Activated T-cell treated with anti-CD3 and anti-CD28 coated beads, Interleukin-2, amount 50 U/mL, for 48 hours (primary cell): ENCODE data around the gene ETV7.
"Not testable (repeated sequence)": the region's sequence is repeated elsewhere in the genome, so short reads cannot be mapped to it uniquely, and the experiment has no call there.

Experiments used
- DNase-seq, 2 experiments: peaks; one replicate each; pipeline ENCODE4 v3.0.0-alpha.2; 2020

The ETV7 gene

DNA sequence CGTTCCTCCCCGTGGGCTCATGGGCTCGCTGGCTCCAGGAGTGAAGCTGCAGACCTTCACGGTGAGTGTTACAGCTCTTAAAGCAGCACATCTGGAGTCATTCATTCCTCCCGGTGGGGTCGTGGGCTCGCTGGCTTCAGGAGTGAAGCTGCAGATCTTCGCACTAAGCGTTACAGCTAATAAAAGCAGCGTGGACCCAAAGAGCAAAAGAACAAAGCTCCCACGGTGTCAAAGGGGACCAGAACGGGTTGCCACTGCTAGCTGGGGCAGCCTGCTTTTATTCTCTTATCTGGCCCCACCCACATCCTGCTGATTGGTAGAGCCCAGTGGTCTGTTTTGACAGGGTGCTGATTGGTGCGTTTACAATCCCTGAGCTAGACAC lies 24.1 kb downstream of the ETV7 start:
- DNase-seq: not testable (repeated sequence)

DNA sequence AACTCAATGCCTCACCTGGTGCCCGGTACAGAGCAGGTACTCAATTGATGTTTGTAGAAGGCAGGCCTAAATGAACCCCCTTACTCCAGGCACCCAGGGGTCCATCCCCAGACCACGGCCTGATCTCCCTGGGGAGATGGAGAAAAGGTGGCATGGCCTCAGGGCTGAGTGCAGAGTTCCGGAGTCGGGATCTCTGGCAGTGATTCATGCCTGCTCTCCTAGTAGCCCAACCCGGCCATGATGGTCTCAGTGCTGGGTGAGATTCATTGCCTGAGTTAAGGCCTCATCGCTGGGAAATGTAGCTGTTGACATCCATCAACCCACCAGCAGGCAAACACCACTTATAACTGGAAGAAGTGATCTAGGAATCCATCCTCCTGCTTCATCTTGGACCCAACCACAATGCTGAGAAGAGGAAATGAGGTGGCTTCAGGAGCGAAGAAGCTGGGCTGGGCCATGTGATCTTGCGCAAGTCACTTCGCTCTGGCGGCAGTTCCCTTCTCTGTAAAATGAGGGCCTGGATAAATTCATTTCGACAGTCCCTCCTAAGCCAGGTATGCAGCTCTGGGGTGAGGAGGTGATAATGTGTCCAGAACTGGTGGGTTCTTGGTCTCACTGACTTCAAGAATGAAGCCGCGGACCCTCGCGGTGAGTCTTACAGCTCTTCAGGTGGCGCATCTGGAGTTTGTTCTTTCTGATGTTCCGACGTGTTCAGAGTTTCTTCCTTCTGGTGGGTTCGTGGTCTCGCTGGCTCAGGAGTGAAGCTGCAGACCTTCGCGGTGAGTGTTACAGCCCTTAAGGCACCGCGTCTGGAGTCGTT lies 24.7 kb downstream of the ETV7 start:
- no peak for DNase-seq

DNA sequence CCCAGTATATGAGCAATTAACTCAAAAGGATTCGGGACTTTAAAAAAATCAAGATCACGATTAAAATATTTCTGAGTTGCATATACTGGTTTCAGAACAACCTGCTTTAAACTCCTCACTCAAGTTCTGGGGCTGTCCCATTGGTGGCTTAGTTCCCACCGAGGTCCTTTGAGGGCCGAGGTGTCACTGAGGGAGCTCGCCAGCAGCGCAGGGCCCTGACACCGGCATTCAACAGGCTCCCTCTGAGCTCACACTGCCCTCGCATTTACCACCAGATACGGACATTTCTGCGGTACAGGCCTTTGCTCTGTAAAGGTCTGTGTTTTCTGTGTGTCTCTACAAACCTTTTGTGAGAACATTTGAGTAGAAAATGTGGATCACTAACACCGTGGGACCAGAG lies 26.4 kb downstream of the ETV7 start:
- DNase-seq: no peak

- peak; percentile 77 to 81 for DNase-seq
Measured at GRCh38 chr6:36360241-36361054, 27.0 kb downstream of the ETV7 start.

- DNase-seq: no peak
Measured at GRCh38 chr6:36358226-36358915, 29.1 kb downstream of the ETV7 start.

- peak in 1 of 2 experiments; percentile 26 for DNase-seq
Measured at GRCh38 chr6:36357872-36358225, 29.6 kb downstream of the ETV7 start.

GRCh38 chr6:36355819-36356218 lies 31.6 kb downstream of the ETV7 start:
- no peak for DNase-seq

GRCh38 chr6:36353411-36353915 lies 34.0 kb downstream of the ETV7 start:
- no peak for DNase-seq

- DNase-seq: no peak
Measured at GRCh38 chr6:36352477-36353157, 34.9 kb downstream of the ETV7 start.

DNA sequence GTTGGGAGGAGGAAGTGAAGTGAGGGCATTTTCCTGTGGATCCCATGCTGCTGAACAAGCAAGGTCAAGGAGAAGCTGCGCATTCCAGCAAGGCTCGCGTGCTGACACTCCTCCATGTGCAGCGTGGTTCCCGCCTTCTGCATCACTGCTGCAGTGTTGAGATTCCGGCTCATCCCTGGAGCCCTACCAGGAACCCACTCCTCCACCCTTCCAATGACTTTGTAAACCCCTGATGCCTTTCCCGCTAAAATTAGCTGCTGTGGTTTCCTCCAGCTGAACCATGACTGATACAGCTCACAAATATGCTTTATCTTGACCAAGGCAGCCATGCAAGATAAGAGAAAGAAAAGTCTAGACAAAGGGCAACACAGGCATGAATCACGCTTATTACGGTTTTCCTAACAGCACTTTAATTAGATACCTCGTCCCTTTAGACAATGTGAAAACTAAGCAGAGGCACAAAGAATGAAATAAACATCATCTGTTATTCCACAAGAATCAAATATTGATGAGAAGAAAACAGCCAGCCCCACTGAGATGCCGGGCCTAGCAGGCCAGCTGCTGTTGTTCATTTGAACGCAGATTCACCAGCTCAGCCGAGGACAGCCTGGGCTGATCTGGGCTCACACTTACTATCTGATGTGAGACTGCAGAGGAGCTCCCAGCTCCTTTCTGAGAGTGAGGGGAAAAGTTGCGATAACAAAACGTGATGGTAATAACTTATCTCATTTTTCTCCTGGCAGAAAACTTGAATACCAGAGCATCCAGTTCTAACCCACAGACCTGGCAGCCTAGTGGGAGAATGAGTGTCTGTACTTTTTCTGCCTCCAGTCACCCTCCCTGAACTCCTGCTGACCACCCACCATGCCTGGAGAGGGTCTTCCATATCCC lies 36.5 kb downstream of the ETV7 start:
- DNase-seq: no peak

GRCh38 chr6:36350082-36350481 lies 37.4 kb downstream of the ETV7 start:
- DNase-seq: no peak

GRCh38 chr6:36349240-36349639 lies 38.2 kb downstream of the ETV7 start:
- no peak for DNase-seq

DNA sequence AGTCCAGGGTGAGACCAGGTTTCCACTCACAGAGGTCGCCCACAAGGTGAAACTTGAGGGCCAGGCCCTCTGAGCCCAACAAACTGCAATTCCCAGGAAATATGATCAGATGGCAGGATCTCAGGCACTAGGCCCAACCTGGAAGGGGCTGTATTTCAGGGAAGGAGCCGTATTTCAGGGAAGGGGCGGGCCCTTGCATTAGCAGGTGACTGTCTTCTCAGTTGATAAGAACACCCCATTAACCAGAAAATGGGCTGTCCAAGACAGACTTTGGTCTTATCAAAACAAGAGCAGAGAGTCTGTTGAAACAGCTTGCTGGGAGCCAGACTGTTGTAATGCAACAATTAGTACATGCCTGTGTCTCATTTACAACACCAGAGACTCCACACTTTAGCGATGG lies 39.8 kb downstream of the ETV7 start:
- no peak for DNase-seq

DNA sequence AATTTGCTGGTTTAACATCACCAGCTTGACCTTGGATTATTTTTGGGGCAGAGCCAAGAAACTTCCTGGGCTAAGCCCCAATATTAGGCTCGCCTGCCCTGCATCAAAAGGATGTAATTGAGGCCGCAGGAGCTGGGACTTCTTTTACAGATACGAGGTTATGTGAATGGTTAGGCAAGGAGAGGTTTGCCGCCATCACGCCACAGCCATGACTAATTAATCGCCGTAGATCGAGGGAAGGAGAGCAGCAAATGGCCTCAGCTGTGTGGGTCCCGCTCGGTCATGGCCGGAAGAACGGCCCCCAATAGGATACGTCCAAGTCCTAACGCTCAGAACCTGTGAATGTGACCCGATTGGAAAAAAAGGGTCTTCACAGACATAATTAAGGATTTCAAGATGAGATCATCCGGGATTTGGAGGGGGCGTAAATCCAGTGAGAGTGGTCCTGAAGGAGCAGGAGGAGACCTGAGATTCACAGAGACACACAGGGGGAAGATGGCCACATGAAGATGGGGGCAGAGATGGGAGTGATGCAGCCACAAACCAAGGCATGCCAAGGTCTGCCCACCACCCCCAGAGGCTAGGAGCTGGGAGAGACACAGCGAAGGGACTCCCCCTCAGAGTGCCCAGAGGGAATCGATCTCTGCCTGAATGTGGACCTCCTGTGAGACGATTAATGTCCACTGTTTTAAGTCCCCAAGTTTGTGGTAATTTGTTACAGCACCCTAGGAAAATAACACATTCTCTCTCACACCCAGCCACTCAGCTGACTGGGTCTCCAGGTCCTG lies 40.8 kb downstream of the ETV7 start:
- DNase-seq: no peak

DNA sequence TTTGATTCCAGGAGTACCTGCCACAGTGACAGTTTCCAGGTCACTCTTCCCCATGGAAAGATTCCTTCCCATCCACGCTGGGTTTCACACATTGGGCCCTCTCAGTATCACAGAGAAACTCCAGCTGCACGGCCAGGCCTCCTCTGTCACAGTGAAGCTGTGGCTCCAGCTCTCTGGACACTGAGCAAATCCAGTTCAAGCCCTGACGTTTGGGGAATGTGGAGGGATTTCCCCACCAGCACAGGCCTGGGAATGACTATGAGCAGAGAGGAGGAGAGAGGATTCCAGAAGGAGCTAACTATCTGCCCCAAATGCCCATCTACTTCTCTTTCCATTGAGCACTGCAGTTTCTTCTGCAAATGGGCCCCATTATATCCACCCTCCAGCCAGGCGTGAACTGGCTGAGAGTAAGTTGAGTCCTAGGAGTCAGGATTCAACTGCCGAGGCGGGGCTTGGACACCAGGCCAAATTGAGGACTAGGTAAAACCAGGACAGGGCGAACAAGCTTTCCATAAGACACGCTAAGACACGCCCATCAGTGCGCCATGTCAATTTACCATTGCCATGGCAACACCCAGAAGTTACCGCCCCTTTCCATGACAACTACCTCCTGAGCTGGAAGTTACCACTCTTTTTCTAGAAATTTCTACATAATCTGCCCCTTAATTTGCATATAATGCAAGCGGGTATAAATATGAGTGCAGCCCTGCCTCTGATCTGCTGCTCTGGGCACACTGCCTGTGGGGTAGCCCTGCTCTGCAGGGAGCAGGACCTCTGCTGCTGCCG lies 41.6 kb downstream of the ETV7 start:
- no peak for DNase-seq

DNA sequence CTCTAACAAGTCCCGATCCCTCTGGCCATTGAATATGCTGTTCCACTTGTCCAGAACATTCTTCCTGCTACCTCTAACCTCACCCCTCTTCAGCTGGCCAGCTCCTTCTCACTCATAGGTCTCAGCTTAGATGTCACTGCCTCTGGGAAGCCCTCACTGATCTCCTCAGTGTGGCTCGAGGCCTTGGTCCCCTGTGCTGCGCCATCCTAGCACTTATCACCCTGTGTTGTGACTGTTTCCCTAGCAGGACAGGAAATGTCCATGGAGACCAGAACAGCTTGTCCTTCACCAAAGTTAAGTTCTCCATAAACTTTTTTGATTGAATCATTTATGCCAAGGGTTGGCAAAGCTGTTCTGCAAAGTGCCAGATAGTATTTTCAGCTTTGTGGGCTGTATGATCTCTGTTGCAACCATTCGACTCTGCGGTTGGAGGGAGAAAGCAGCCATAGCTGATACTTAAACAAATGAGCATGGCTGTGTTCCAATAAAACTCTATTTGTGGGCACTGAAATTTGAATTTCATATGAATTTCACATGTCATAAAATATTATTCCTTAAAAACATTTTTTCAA lies 44.3 kb downstream of the ETV7 start:
- no peak for DNase-seq

DNA sequence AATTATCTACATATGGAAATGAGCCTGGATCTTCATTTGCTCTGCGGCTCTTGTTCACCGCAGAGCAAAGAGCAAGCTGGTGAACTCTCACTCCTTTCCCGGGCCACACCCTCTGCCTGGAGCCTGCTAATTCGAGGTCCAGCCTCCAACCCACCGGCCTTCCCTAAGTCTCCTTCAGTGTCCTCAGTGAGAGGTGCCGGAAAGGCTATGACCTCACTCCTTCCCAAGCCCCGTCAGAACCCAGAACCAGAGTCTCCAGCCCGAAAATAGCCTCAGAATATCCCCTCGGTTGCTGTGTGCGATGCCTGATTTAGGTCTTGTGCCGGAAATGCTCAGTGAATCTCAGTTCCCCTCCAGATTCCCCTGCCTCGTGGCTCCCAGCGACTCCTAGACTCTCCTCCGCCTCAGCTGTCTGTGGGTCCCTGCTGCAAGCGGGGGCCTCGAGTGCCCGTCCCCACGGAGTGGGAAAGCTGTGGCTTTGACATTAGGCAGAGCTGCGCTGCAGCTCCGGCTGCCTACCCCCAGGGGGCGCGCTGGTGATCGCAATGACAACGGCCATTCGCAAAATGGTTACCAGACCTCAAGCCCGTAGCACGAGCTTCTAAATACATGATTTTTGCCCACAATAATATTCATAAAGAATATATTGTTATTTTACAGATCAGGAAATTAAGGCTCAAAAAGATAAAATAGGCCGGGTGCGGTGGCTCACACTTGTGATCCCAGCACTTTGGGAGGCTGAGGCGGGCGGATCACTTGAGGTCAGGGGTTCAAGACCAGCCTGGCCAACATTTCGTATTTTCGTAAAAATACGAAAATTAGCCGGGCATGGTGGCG lies 46.6 kb downstream of the ETV7 start:
- DNase-seq: peak; percentile 83 to 84

DNA sequence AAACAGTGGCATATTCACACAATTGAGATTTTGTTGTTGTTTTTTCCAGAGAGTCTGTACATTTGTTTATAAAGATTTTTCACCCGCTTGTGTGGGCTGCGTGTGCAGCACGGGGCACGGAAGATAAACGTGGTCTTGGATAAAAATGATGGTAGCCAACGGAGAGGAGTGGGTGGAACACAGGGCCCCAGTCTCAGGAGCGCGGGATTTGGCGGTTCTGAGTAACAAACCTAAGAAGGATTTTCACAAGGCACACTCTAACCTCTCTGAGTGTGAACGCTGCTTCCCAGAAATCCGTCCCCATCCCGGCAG lies 47.2 kb downstream of the ETV7 start:
- DNase-seq: no peak

DNA sequence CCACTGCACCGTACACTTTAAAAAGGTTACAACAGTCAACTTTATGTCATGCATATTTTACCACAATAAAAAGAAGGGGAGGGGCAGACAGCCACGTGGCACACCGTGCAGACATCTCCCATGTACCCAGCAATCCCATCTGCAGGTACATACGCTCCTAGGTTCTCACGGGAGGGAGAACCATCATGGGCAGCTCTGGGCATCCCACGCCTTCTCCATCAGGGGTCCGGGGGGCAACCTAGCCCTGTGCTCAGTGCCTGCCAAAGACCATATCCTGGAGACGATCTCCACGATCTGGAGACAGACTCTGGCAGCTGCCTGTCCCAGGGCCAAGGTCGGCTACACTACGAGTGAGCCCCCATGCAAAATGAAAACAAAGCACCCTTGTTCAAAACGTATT lies 48.3 kb downstream of the ETV7 start:
- no peak for DNase-seq
